PC-3 (cell line): ENCODE measurements around the gene CATSPER4.
"Not testable (repeated sequence)": the region's sequence is repeated elsewhere in the genome, so short reads cannot be mapped to it uniquely, and the experiment has no call there.

Experiments
- CTCF ChIP-seq: fragments of 300-600 bp; sonication (generic); conservative IDR thresholded peaks from 2 replicates; pipeline ENCODE4 v1.5.1; 2017; ENCODE audit warnings: antibody characterized with exemption, low read depth, mild to moderate bottlenecking, low read length
- EZH2 ChIP-seq: fragments of 300-600 bp; sonication (generic); IDR thresholded peaks from one replicate; pipeline ENCODE4 v1.6.1; 2017; ENCODE audit warnings: antibody characterized with exemption, mild to moderate bottlenecking, low read length; ENCODE audit not compliant: unreplicated experiment

GRCh38 chr1:26230682-26231081 is 40.3 kb downstream of the CATSPER4 start:
- not testable (repeated sequence) for TF ChIP-seq CTCF, EZH2
